GOT3 (cell line): Measurements from ENCODE around the gene NDUFA3.

Experiments used
- DNase-seq: peaks from one replicate; lab custom pipeline; 2025; ENCODE audit warnings: mixed read lengths; lab: John Stamatoyannopoulos, UW

The NDUFA3 gene

DNA sequence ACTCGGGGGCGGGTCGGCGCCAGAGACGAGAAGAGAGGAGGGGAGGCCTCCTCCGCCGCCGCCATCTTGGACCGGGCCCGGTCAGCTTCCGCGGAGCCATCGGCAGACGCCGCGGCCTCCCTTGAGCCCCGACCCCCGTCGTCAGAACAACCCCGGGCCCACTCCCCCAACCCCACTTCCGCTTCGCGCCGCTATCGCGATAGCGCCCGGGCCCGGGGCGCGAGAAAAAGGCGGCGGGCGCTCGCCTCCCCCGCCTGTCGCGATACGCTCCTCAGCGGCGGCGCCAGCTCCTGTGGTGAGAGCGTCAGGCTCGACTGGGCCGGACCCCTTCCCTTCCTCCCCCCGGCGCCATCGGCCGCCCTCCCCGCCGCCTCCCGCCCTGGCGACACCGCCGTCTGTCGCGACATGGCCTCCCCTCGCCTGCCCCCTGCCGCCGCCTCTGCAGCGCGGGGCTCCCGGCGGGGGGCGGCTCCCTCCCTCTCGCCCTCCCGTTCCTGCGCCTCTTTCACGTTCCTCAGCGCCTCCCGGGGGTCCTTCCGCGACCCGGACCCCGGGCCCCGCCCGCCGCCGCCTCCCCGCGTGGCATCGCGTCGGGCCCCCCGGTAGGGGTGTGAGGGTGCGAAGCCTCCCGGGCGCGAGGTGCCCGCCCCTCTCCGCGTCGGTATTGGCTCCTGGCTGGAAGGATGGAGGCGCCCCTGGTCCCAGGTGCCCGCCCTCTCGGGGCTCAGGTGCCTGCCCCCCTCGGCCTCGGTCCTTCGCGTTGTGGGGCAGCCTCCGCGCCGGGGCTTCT lies 35.2 kb downstream of the NDUFA3 start, which contains the start of gene CNOT3:
Gene CNOT3, plus strand, starts transcription at position 64 of the 790 bp plus-strand sequence. CDS start 5,217 bp downstream, outside the sequence.
- DNase-seq = no peak

GRCh38 chr19:54138489-54139256 lies 36.0 kb downstream of the NDUFA3 start:
- no peak for DNase-seq

GRCh38 chr19:54141356-54141755 lies 38.7 kb downstream of the NDUFA3 start:
- DNase-seq = no peak

DNA sequence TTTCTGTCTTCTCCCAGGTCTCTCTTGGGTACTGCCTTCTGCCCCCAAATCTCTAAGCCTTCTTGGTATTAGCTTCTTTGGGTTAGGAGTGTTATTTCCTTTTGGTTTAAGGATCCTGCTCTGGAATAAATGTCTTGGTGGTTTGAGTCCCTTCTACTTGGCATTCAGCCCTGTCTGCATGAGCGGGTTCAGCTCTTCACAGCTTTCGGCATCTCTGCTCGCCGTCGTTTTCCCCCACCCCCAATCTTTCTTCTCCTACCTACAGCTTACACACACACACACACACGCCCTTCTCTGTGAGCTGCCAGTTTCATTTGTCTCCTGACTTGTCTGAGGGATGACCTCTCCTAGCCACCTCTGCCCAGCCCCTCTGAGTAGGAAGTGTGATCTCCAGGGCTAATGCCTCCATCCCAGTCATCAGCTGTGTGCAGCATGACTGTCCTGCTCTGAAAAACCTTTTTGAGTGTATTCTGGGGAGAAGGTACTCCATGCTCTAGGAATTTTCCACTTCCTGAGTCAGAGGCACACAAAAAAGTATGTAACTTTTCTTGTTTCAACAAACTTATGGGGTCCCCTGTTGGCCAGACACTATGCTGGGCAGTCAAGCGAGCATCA lies 39.6 kb downstream of the NDUFA3 start:
- DNase-seq = no peak

DNA sequence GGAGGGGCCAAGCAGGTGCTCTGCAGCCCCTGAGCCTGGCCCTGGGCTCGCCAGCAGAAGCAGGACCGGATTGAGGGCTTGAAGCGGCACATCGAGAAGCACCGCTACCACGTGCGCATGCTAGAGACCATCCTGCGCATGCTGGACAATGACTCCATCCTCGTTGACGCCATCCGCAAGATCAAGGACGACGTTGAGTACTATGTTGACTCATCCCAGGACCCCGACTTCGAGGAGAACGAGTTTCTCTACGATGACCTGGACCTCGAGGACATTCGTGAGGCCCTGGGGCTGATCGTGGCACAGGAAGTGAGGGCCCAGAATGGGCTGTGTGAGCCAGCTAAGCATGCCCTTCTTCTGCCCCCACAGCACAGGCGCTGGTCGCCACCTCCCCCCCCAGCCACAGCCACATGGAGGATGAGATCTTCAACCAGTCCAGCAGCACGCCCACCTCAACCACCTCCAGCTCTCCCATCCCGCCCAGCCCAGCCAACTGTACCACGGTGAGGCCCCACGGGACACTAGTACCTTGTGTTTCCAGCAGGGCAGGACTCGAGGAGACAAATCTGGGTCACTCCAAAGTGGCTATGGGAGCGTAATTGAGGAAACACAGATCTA lies 43.0 kb downstream of the NDUFA3 start:
- DNase-seq = no peak

- DNase-seq = no peak
These were observed 45.0 kb downstream of the NDUFA3 start for GRCh38 chr19:54147676-54148075.

- DNase-seq = no peak
These were observed 45.5 kb downstream of the NDUFA3 start for GRCh38 chr19:54148158-54148557.

- no peak for DNase-seq
These were observed 46.6 kb downstream of the NDUFA3 start for GRCh38 chr19:54149021-54149812.

DNA sequence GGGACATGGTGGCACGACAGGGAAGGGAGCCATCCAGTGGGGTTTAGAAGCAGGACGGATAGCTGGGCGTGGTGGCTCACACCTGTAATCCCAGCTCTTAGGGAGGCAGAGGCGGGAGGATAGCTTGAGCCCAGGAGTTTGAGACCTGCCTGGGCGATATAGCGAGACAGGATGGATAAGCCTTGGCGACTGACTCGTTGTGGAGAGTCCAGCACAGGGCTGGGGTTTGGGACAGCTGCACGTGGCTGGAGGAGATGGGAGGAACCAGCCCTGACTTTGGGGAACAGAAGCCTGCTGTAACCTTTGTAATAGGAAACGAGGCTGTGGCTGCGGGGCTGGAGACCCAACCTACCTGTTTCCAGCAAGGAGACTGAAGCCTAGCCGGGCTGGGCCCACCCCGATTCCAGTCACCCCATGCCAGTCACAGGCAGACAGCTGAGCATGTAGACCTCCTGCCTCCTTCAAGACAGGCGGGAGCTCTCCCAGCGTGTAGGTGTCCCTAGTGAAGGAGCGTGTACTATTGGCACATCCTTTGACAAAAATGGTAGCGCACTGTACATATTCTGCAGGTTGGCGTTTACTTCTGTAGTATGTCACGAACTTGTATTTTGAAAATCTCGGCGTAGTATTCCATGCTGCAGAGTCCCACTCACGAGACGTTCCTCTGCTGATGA lies 48.8 kb downstream of the NDUFA3 start:
- DNase-seq = no peak

- DNase-seq = no peak
These were observed 49.6 kb downstream of the NDUFA3 start for GRCh38 chr19:54152267-54152666.

GRCh38 chr19:54152878-54153524 lies 50.3 kb downstream of the NDUFA3 start:
- no peak for DNase-seq

DNA sequence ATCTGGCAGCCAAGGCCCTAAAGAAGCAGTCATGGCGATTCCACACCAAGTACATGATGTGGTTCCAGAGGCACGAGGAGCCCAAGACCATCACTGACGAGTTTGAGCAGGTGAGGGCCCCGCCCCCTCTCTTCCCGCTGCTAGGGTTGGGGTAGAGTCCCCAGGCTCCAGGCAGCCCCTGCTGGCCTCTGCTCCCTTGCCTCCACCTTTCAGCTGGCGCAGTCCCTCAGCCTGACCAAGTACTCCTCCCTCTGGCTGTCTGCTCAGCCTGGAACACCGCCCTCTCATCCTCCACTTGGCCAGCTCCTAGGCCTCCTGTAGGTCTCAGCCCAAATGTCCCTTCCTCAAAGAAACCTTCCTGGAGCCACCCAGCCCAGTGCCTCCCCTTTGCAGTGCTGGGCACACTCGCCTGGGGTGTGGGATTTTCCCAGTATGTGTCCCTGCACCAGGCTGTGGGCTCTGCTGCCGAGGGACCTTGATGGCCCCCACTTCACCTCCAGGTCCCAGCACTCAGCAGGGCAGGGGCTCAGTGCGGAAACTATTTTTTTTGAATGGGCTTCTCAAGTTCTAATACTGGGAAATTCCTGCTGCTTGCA lies 51.2 kb downstream of the NDUFA3 start:
- DNase-seq = no peak

GRCh38 chr19:54154603-54155345 lies 52.1 kb downstream of the NDUFA3 start:
- DNase-seq = no peak

GRCh38 chr19:54155694-54156093 lies 53.0 kb downstream of the NDUFA3 start:
- DNase-seq = no peak

- DNase-seq = no peak
These were observed 53.8 kb downstream of the NDUFA3 start for GRCh38 chr19:54156490-54156889.

- DNase-seq = no peak
These were observed 54.3 kb downstream of the NDUFA3 start for GRCh38 chr19:54156953-54157352.
